ENCODE results near the gene MOB2. TPM values are rescaled to one million over a fixed set of nuclear protein-coding genes. Genes with fewer than 3 reads are reported as not detected.
"Not testable (repeated sequence)": the region's sequence is repeated elsewhere in the genome, so short reads cannot be mapped to it uniquely, and the experiment has no call there.

MOB2 gene
- total RNA-seq, 1 donor from 2014 or later: 36.5 TPM

GRCh38 chr11:1442163-1442562 is 44.4 kb downstream of the MOB2 start:
- no peak for DNase-seq (ENCODE audit: low read depth)

- no peak for DNase-seq (ENCODE audit: low read depth)
Measured at GRCh38 chr11:1440496-1440895, 46.1 kb downstream of the MOB2 start.

- no peak for DNase-seq (ENCODE audit: low read depth)
Measured at GRCh38 chr11:1440066-1440465, 46.5 kb downstream of the MOB2 start.

GRCh38 chr11:1439341-1439740 is 47.2 kb downstream of the MOB2 start:
- no peak for DNase-seq (ENCODE audit: low read depth)

- no peak for DNase-seq (ENCODE audit: low read depth)
Measured at GRCh38 chr11:1438967-1439330, 47.6 kb downstream of the MOB2 start.

- DNase-seq (ENCODE audit: low read depth): no peak
Measured at GRCh38 chr11:1438261-1438966, 48.2 kb downstream of the MOB2 start.

- DNase-seq (ENCODE audit: low read depth): no peak
Measured at GRCh38 chr11:1437500-1437899, 49.1 kb downstream of the MOB2 start.

- DNase-seq (ENCODE audit: low read depth): no peak
Measured at GRCh38 chr11:1436468-1437039, 50.0 kb downstream of the MOB2 start.

GRCh38 chr11:1435820-1436467 is 50.6 kb downstream of the MOB2 start:
- DNase-seq (ENCODE audit: low read depth): no peak

GRCh38 chr11:1435479-1435819 is 51.1 kb downstream of the MOB2 start:
- DNase-seq (ENCODE audit: low read depth): not testable (repeated sequence)

- DNase-seq (ENCODE audit: low read depth): no peak
Measured at GRCh38 chr11:1433977-1434640, 52.5 kb downstream of the MOB2 start.

- DNase-seq (ENCODE audit: low read depth): no peak
Measured at GRCh38 chr11:1433568-1433967, 53.0 kb downstream of the MOB2 start.

GRCh38 chr11:1428762-1429316 is 57.7 kb downstream of the MOB2 start:
- DNase-seq (ENCODE audit: low read depth): no peak

- no peak for DNase-seq (ENCODE audit: low read depth)
Measured at GRCh38 chr11:1425439-1425838, 61.1 kb downstream of the MOB2 start.

- DNase-seq (ENCODE audit: low read depth): no peak
Measured at GRCh38 chr11:1425006-1425405, 61.6 kb downstream of the MOB2 start.

GRCh38 chr11:1423406-1423805 is 63.2 kb downstream of the MOB2 start:
- DNase-seq (ENCODE audit: low read depth): not testable (repeated sequence)

GRCh38 chr11:1422981-1423380 is 63.6 kb downstream of the MOB2 start:
- DNase-seq (ENCODE audit: low read depth): no peak

- no peak for DNase-seq (ENCODE audit: low read depth)
Measured at GRCh38 chr11:1422481-1422880, 64.1 kb downstream of the MOB2 start.

GRCh38 chr11:1421291-1421690 is 65.3 kb downstream of the MOB2 start:
- no peak for DNase-seq (ENCODE audit: low read depth)

GRCh38 chr11:1419811-1420210 is 66.8 kb downstream of the MOB2 start:
- no peak for DNase-seq (ENCODE audit: low read depth)

All from renal cortical epithelial cell (primary cell).